Neural progenitor cell (in vitro differentiated cells): ENCODE results near the gene RNF217. TPM values are rescaled to one million over a fixed set of nuclear protein-coding genes. Genes with fewer than 3 reads are reported as not detected.

Experiments used
- DNase-seq: peaks from one replicate; pipeline ENCODE4 v3.0.0-alpha.2; 2016; ENCODE audit warnings: low spot score
- H2AFZ ChIP-seq: fragments of 200-600 bp; sonication (generic); replicated peaks from 2 replicates; pipeline ENCODE4 v1.6.1; 2016; ENCODE audit warnings: antibody characterized with exemption
- H3F3A ChIP-seq: fragments of 200-600 bp; sonication (generic); 2 replicates; pipeline ENCODE4 v1.6.1; 2016; ENCODE audit warnings: antibody characterized with exemption, low read depth
- H3K27ac ChIP-seq: fragments of 200-600 bp; sonication (generic); 2 replicates; pipeline ENCODE4 v1.5.1; 2016; ENCODE audit warnings: mild to moderate bottlenecking
- H3K27me3 ChIP-seq: fragments of 200-600 bp; sonication (generic); 2 replicates; pipeline ENCODE4 v1.6.1; 2016; ENCODE audit warnings: mild to moderate bottlenecking, moderate library complexity
- H3K36me3 ChIP-seq: fragments of 200-600 bp; sonication (generic); 2 replicates; pipeline ENCODE4 v1.5.1; 2016
- H3K4me1 ChIP-seq: fragments of 200-600 bp; sonication (generic); 2 replicates; pipeline ENCODE4 v1.6.1; 2016; ENCODE audit warnings: mixed run types
- H3K4me2 ChIP-seq: fragments of 200-600 bp; sonication (generic); 2 replicates; pipeline ENCODE4 v1.6.1; 2016
- H3K4me3 ChIP-seq: fragments of 200-600 bp; sonication (generic); 2 replicates; pipeline ENCODE4 v1.5.1; 2016
- H3K79me2 ChIP-seq: fragments of 200-600 bp; sonication (generic); 2 replicates; pipeline ENCODE4 v1.6.1; 2016; ENCODE audit warnings: low read depth
- H3K9ac ChIP-seq: fragments of 200-600 bp; sonication (generic); 2 replicates; pipeline ENCODE4 v1.6.1; 2016
- H3K9me3 ChIP-seq: fragments of 200-600 bp; sonication (generic); 2 replicates; pipeline ENCODE4 v1.5.1; 2016; ENCODE audit warnings: low read depth
- H4K20me1 ChIP-seq: fragments of 200-600 bp; sonication (generic); 2 replicates; pipeline ENCODE4 v1.6.1; 2016; ENCODE audit warnings: low read depth
- H3K27ac Mint-ChIP-seq: 3 replicates; pipeline ENCODE4 v1.8.0; 2021; ENCODE audit warnings: mixed read lengths
- H3K27me3 Mint-ChIP-seq: 2 replicates; pipeline ENCODE4 v1.8.0; 2022; ENCODE audit warnings: low read depth, mild to moderate bottlenecking, inconsistent platforms, moderate library complexity, mixed read lengths; ENCODE audit not compliant: insufficient read depth
- H3K36me3 Mint-ChIP-seq: 3 replicates; pipeline ENCODE4 v1.8.0; 2021; ENCODE audit warnings: mixed read lengths
- H3K4me1 Mint-ChIP-seq: 3 replicates; pipeline ENCODE4 v1.8.0; 2021; ENCODE audit warnings: mixed read lengths
- H3K4me3 Mint-ChIP-seq: 3 replicates; pipeline ENCODE4 v1.8.0; 2021; ENCODE audit warnings: mild to moderate bottlenecking, moderate library complexity, mixed read lengths
- H3K9me3 Mint-ChIP-seq: 3 replicates; pipeline ENCODE4 v1.8.0; 2020; ENCODE audit warnings: mixed read lengths
- EZH2 ChIP-seq: fragments of 200-600 bp; sonication (generic); IDR thresholded peaks from 2 replicates; pipeline ENCODE4 v1.6.1; 2017; ENCODE audit warnings: antibody characterized with exemption, mild to moderate bottlenecking, moderate library complexity
- EZH2phosphoT487 ChIP-seq: fragments of 200-600 bp; sonication (generic); IDR thresholded peaks from 2 replicates; pipeline ENCODE4 v1.6.1; 2017; ENCODE audit warnings: antibody characterized with exemption
- total RNA-seq: library from RNA; depleted of rRNA; stranded (reverse); fragments of >200 nt; gene quantifications from 2 replicates; pipeline ENCODE4 v1.2.3, GENCODE V29; 2015; ENCODE audit warnings: low replicate concordance
- TF ChIP-seq, protein P1 (sequence below): fragments of 200-600 bp; sonication (generic); IDR thresholded peaks from 2 replicates; pipeline ENCODE4 v1.5.1; 2017; ENCODE audit warnings: antibody characterized with exemption, mild to moderate bottlenecking

Gene RNF217
- total RNA-seq, 1 donor from 2014 or later = 24.1 TPM

DNA sequence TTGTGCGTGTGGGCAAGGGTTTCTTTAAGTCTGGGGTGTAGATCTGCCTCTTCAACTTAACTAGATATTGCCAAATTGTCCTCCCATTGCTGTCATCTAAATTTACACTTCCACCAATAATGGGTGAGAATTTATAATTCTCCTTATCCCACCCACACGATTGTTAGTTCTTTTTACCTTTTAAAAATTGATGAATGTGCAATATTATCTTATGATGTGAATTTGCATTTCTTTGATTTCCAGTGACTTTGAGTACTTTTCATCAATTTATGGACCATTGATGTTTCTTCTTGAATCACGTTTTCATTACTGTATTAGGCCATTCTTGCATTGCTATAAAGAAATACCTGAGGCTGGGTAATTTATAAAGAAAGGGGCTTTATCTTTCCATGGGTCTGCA, 174.1 kb downstream of the RNF217 start:
- no peaks in the 10 kb centered on the region for H3K36me3 Mint-ChIP-seq
- no peaks in the 10 kb centered on the region for H3K27me3 ChIP-seq
- H3K9me3 ChIP-seq = no peaks in the 10 kb centered on the region
- H3K4me3 ChIP-seq = no peak overlapping the region
- H3K4me1 Mint-ChIP-seq = peaks cover 3% of the 10 kb centered on the region
- DNase-seq = no peak
- no peaks in the 10 kb centered on the region for H3K4me1 ChIP-seq
- H3K4me2 ChIP-seq = no peak overlapping the region
- H3K27ac ChIP-seq = no peak overlapping the region
- no peaks in the 10 kb centered on the region for H3F3A ChIP-seq
- H3K27me3 Mint-ChIP-seq = no peaks in the 10 kb centered on the region
- no peaks in the 10 kb centered on the region for H3K79me2 ChIP-seq
- no peaks in the 10 kb centered on the region for H4K20me1 ChIP-seq
- no peak overlapping the region for H2AFZ ChIP-seq
- TF ChIP-seq, protein P1, sequence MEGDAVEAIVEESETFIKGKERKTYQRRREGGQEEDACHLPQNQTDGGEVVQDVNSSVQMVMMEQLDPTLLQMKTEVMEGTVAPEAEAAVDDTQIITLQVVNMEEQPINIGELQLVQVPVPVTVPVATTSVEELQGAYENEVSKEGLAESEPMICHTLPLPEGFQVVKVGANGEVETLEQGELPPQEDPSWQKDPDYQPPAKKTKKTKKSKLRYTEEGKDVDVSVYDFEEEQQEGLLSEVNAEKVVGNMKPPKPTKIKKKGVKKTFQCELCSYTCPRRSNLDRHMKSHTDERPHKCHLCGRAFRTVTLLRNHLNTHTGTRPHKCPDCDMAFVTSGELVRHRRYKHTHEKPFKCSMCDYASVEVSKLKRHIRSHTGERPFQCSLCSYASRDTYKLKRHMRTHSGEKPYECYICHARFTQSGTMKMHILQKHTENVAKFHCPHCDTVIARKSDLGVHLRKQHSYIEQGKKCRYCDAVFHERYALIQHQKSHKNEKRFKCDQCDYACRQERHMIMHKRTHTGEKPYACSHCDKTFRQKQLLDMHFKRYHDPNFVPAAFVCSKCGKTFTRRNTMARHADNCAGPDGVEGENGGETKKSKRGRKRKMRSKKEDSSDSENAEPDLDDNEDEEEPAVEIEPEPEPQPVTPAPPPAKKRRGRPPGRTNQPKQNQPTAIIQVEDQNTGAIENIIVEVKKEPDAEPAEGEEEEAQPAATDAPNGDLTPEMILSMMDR = no peak
- TF ChIP-seq EZH2phosphoT487 (no peak), EZH2 (no peak)
- H3K27ac Mint-ChIP-seq = no peak overlapping the region
- no peaks in the 10 kb centered on the region for H3K9me3 Mint-ChIP-seq
- no peak overlapping the region for H3K4me3 Mint-ChIP-seq
- no peaks in the 10 kb centered on the region for H3K36me3 ChIP-seq
- H3K9ac ChIP-seq = no peak overlapping the region

DNA sequence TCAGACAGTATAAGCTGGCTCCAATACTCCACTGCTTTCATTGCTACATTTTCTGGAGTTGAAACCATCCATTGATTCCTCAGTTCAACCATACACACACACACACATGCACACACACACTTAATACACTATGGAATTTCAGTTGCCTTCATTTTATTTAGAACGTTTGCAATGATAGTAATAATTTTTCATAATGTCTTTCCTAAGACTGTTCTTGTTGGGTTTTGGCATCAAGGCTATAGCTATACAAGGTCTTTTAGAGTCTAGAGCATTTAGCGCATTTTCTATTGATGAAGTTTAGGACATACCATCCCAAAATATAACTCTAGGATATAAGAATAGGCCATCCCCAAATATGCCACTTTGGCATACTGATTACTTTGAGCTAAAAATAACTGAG, 175.8 kb downstream of the RNF217 start:
- Mint-ChIP-seq H3K36me3 (no peaks in the 10 kb centered on the region), H3K4me1 (peaks cover 3% of the 10 kb centered on the region), H3K9me3 (peaks cover 5% of the 10 kb centered on the region), H3K27ac (no peak overlapping the region), H3K27me3 (peaks cover 4% of the 10 kb centered on the region), H3K4me3 (no peak overlapping the region)
- TF ChIP-seq, protein P1 = no peak
- no peak for TF ChIP-seq EZH2
- no peak for TF ChIP-seq EZH2phosphoT487
- H3K36me3 ChIP-seq = no peaks in the 10 kb centered on the region
- H4K20me1 ChIP-seq = no peaks in the 10 kb centered on the region
- H3K4me1 ChIP-seq = no peaks in the 10 kb centered on the region
- DNase-seq = no peak
- H3K4me3 ChIP-seq = no peak overlapping the region
- no peak overlapping the region for H3K9ac ChIP-seq
- no peaks in the 10 kb centered on the region for H3K79me2 ChIP-seq
- no peaks in the 10 kb centered on the region for H3K9me3 ChIP-seq
- no peak overlapping the region for H3K27ac ChIP-seq
- H2AFZ ChIP-seq = no peak overlapping the region
- no peaks in the 10 kb centered on the region for H3K27me3 ChIP-seq
- no peak overlapping the region for H3K4me2 ChIP-seq
- no peaks in the 10 kb centered on the region for H3F3A ChIP-seq

DNA sequence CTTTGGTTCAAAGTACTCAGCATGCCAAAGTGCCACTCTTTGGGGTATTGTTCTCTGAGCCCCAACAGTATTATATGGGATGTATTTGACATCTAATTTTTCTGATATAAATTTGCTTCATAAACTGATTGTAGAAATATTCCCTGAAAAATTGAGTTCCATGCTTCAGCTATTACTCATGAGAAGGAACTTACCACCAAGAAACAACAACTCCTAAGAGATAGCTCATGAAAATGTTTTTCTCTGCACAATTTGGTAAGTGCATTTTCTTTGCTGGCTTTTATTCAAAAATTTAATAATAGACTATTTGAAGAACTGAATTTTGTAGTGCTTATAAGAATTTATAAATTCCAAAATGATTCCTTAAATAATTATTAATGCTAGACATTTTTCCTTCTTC, 178.6 kb downstream of the RNF217 start:
- Histone ChIP-seq H3F3A (no peaks in the 10 kb centered on the region), H3K4me2 (no peak overlapping the region), H3K36me3 (no peaks in the 10 kb centered on the region), H4K20me1 (no peaks in the 10 kb centered on the region), H3K27me3 (no peaks in the 10 kb centered on the region), H3K79me2 (no peaks in the 10 kb centered on the region), H3K9me3 (no peaks in the 10 kb centered on the region), H3K9ac (no peak overlapping the region), H2AFZ (no peak overlapping the region), H3K4me3 (no peak overlapping the region), H3K27ac (no peak overlapping the region), H3K4me1 (no peaks in the 10 kb centered on the region)
- H3K4me3 Mint-ChIP-seq = no peak overlapping the region
- H3K9me3 Mint-ChIP-seq = peaks cover 10% of the 10 kb centered on the region
- DNase-seq = no peak
- no peak for TF ChIP-seq EZH2
- TF ChIP-seq EZH2phosphoT487 = no peak
- TF ChIP-seq, protein P1 = no peak
- H3K4me1 Mint-ChIP-seq = peaks cover 3% of the 10 kb centered on the region
- no peaks in the 10 kb centered on the region for H3K36me3 Mint-ChIP-seq
- peaks cover 6% of the 10 kb centered on the region for H3K27me3 Mint-ChIP-seq
- no peak overlapping the region for H3K27ac Mint-ChIP-seq

Other genes starting within 250 kb of the RNF217 start
- 2.7 and 9.5 TPM in 2 replicates for gene TPD52L1, start 191.3 kb downstream of the RNF217 start, total RNA-seq